Right renal pelvis (tissue), 4 donors: ENCODE measurements around the gene COX19. TPM values are rescaled to one million over a fixed set of nuclear protein-coding genes. Genes with fewer than 3 reads are reported as not detected.
A peak's percentile ranks its signal among the peaks of the same experiment; 100 is the strongest.

ENCODE experiments used
- DNase-seq, 4 donors: peaks; one replicate each; pipeline ENCODE4 v3.0.0-alpha.2; 2013; ENCODE audit warnings: low read depth in 4 of 4, low spot score in 3 of 4, missing footprints in 1 of 4
- polyA plus RNA-seq, 4 donors: library from polyadenylated mRNA; unstranded; fragments of 120-200 nt; gene quantifications; one replicate each; pipeline ENCODE4 v1.2.1, GENCODE V29; 2013; ENCODE audit not compliant: insufficient read length in 4 of 4

Gene COX19
- polyA plus RNA-seq, 4 donors, result 11.8 to 13.3 (median 12.1) TPM

- DNase-seq, result no peak
Observed at GRCh38 chr7:979886-980571, 4.7 kb upstream of the COX19 start.

GRCh38 chr7:979151-979550 is 3.8 kb upstream of the COX19 start:
- no peak for DNase-seq

- no peak for DNase-seq
Observed at GRCh38 chr7:978416-979091, 3.2 kb upstream of the COX19 start.

- DNase-seq, result no peak
Observed at GRCh38 chr7:978049-978346, 2.6 kb upstream of the COX19 start.

- peak in 3 of 4 donors; percentile 67 to 75 (median 73) for DNase-seq
Observed at GRCh38 chr7:977326-978048, 2.1 kb upstream of the COX19 start.

GRCh38 chr7:976901-977325 is 1.6 kb upstream of the COX19 start:
- no peak for DNase-seq

- no peak for DNase-seq
Observed at GRCh38 chr7:975702-976473, 539 bp upstream of the COX19 start.

- no peak for DNase-seq
Observed at GRCh38 chr7:974172-974571, 1.2 kb downstream of the COX19 start.

- no peak for DNase-seq
Observed at GRCh38 chr7:973312-973711, 2.0 kb downstream of the COX19 start.

GRCh38 chr7:972676-973309 is 2.6 kb downstream of the COX19 start:
- no peak for DNase-seq

- DNase-seq, result no peak
Observed at GRCh38 chr7:972110-972509, 3.2 kb downstream of the COX19 start.

GRCh38 chr7:970744-971143 is 4.6 kb downstream of the COX19 start:
- DNase-seq, result no peak

- no peak for DNase-seq
Observed at GRCh38 chr7:969403-969802, 5.9 kb downstream of the COX19 start.

- DNase-seq, result no peak
Observed at GRCh38 chr7:968205-969105, 6.9 kb downstream of the COX19 start.

GRCh38 chr7:967361-968082 is 7.8 kb downstream of the COX19 start:
- no peak for DNase-seq

- no peak for DNase-seq
Observed at GRCh38 chr7:966291-967069, 8.9 kb downstream of the COX19 start.

- no peak for DNase-seq
Observed at GRCh38 chr7:964401-965231, 10.7 kb downstream of the COX19 start.
